IMR-90 (cell line): ENCODE measurements around the gene MAN2C1. TPM values are rescaled to one million over a fixed set of nuclear protein-coding genes. Genes with fewer than 3 reads are reported as not detected.

Experiments
- ATAC-seq: fragments of 200-7000 bp; cut with Tn5 transposase; 2 replicates; pipeline ENCODE4 v1.9.1; 2020; ENCODE audit warnings: low read depth, mild to moderate bottlenecking, moderate library complexity
- BruUV-seq: library from RNA; stranded (reverse); fragments of 400-500 nt; replicated peaks from 2 replicates; lab custom pipeline; 2021; lab: Mats Ljungman, UMichigan
- CTCF ChIA-PET: fragments of 300-600 bp; formaldehyde crosslinking; extraction: SDS; loops from one replicate; lab custom pipeline; 2021; ENCODE audit warnings: antibody characterized with exemption; lab: Yijun Ruan, JAX
- POLR2A ChIA-PET: fragments of 300-600 bp; sonication (Branson Sonifier 250); formaldehyde crosslinking; loops from one replicate; lab custom pipeline; 2022; ENCODE audit warnings: antibody characterized with exemption; ENCODE audit not compliant: unreplicated experiment; lab: Charles Lee
- DNase-seq: peaks from one replicate; pipeline ENCODE4 v3.0.0; 2013
- H2AFZ ChIP-seq: replicated peaks from 2 replicates; pipeline ENCODE3; 2013; ENCODE audit warnings: low read length, mild to moderate bottlenecking; ENCODE audit not compliant: poor library complexity
- H2AK5ac ChIP-seq: 2 replicates; pipeline ENCODE4 v1.6.1; 2013; ENCODE audit warnings: low read depth, low read length, inconsistent platforms
- H2AK9ac ChIP-seq: replicated peaks from 2 replicates; pipeline ENCODE3; 2013; ENCODE audit warnings: mild to moderate bottlenecking, low read depth, low read length, moderate library complexity; ENCODE audit not compliant: poor library complexity
- H2BK120ac ChIP-seq: 2 replicates; pipeline ENCODE4 v1.6.1; 2013; ENCODE audit warnings: low read depth, low read length, inconsistent platforms
- H2BK15ac ChIP-seq: 3 replicates; pipeline ENCODE4 v1.6.1; 2013; ENCODE audit warnings: low read depth, low read length, inconsistent platforms
- H2BK20ac ChIP-seq: 2 replicates; pipeline ENCODE4 v1.6.1; 2013; ENCODE audit warnings: low read depth, mild to moderate bottlenecking, inconsistent platforms, low read length, moderate library complexity
- H2BK5ac ChIP-seq: 2 replicates; pipeline ENCODE4 v1.6.1; 2013; ENCODE audit warnings: mild to moderate bottlenecking, low read depth, low read length, inconsistent platforms; ENCODE audit not compliant: poor library complexity, severe bottlenecking
- H3K14ac ChIP-seq: replicated peaks from 2 replicates; pipeline ENCODE4 v1.6.1; 2013; ENCODE audit warnings: low read depth, low read length, inconsistent platforms
- H3K18ac ChIP-seq: 2 replicates; pipeline ENCODE4 v1.6.1; 2013; ENCODE audit warnings: low read depth, low read length, control low read depth
- H3K23ac ChIP-seq: 2 replicates; pipeline ENCODE4 v1.6.1; 2013; ENCODE audit warnings: low read depth, low read length, inconsistent platforms
- H3K27ac ChIP-seq: 2 replicates; pipeline ENCODE4 v1.5.1; 2013; ENCODE audit warnings: mild to moderate bottlenecking, control low read depth, low read length; ENCODE audit not compliant: insufficient read depth
- H3K27me3 ChIP-seq: 2 replicates; pipeline ENCODE4 v1.6.1; 2013; ENCODE audit warnings: low read length; ENCODE audit not compliant: control insufficient read depth, insufficient read depth
- H3K36me3 ChIP-seq: 2 replicates; pipeline ENCODE4 v1.6.1; 2013; ENCODE audit warnings: low read length, mixed read lengths; ENCODE audit not compliant: control insufficient read depth, insufficient read depth
- H3K4ac ChIP-seq: 2 replicates; pipeline ENCODE4 v1.6.1; 2013; ENCODE audit warnings: low read depth, low read length, inconsistent platforms
- H3K4me1 ChIP-seq: 2 replicates; pipeline ENCODE4 v1.6.1; 2013; ENCODE audit warnings: low read length, mixed read lengths; ENCODE audit not compliant: control insufficient read depth, insufficient read depth
- H3K4me2 ChIP-seq: 2 replicates; pipeline ENCODE4 v1.6.1; 2013; ENCODE audit warnings: low read depth, mild to moderate bottlenecking, control low read depth, low read length, moderate library complexity
- H3K4me3 ChIP-seq: 2 replicates; pipeline ENCODE4 v1.5.1; 2013; ENCODE audit warnings: low read depth, mild to moderate bottlenecking, control low read depth, low read length, moderate library complexity; ENCODE audit not compliant: insufficient read depth
- H3K56ac ChIP-seq: 2 replicates; pipeline ENCODE4 v1.6.1; 2013; ENCODE audit warnings: low read length, inconsistent platforms; ENCODE audit not compliant: insufficient read depth; ENCODE audit errors: extremely low read depth
- H3K79me1 ChIP-seq, 2 experiments: 2 replicates each; pipeline ENCODE4 v1.6.1; 2013; ENCODE audit warnings: low read length in 2 of 2, inconsistent platforms in 1 of 2, low read depth in 1 of 2
- H3K9ac ChIP-seq: 2 replicates; pipeline ENCODE4 v1.6.1; 2013; ENCODE audit warnings: low read depth, low read length, control low read depth
- H3K9me1 ChIP-seq: 2 replicates; pipeline ENCODE4 v1.6.1; 2013; ENCODE audit warnings: low read length, inconsistent platforms; ENCODE audit not compliant: insufficient read depth
- H3K9me3 ChIP-seq: 2 replicates; pipeline ENCODE4 v1.6.1; 2013; ENCODE audit warnings: low read length; ENCODE audit not compliant: control insufficient read depth, insufficient read depth
- H4K20me1 ChIP-seq: 2 replicates; pipeline ENCODE4 v1.6.1; 2013; ENCODE audit warnings: low read length, inconsistent platforms; ENCODE audit not compliant: insufficient read depth
- H4K5ac ChIP-seq: 2 replicates; pipeline ENCODE4 v1.6.1; 2013; ENCODE audit warnings: mild to moderate bottlenecking, low read depth, low read length, control low read depth
- H4K8ac ChIP-seq, 2 experiments: 2 replicates each; pipeline ENCODE4 v1.6.1; 2013; ENCODE audit warnings: low read depth in 2 of 2, low read length in 2 of 2, control low read depth in 1 of 2, inconsistent platforms in 1 of 2
- H4K91ac ChIP-seq: 2 replicates; pipeline ENCODE4 v1.6.1; 2013; ENCODE audit warnings: low read depth, low read length, inconsistent platforms; ENCODE audit not compliant: insufficient read depth
- BHLHE40 ChIP-seq: fragments of 150-350 bp; IDR thresholded peaks from 2 replicates; pipeline ENCODE4 v1.6.1; 2016; ENCODE audit warnings: mild to moderate bottlenecking, low read depth, low read length
- CEBPB ChIP-seq: IDR thresholded peaks from 2 replicates; pipeline ENCODE4 v1.6.1; 2012; ENCODE audit warnings: low read depth, low read length, improper control_type of control experiment
- CHD1 ChIP-seq: IDR thresholded peaks from 2 replicates; pipeline ENCODE4 v1.6.1; 2012; ENCODE audit warnings: low read depth, low read length, improper control_type of control experiment
- MAFK ChIP-seq: IDR thresholded peaks from 2 replicates; pipeline ENCODE4 v1.6.1; 2012; ENCODE audit warnings: low read depth, low read length, improper control_type of control experiment
- MAZ ChIP-seq: IDR thresholded peaks from 2 replicates; pipeline ENCODE4 v1.6.1; 2012; ENCODE audit warnings: low read depth, mild to moderate bottlenecking, low read length, improper control_type of control experiment, moderate library complexity, borderline replicate concordance
- MXI1 ChIP-seq: IDR thresholded peaks from 2 replicates; pipeline ENCODE4 v1.6.1; 2012; ENCODE audit warnings: low read depth, mild to moderate bottlenecking, low read length, moderate library complexity, borderline replicate concordance
- NFE2L2 ChIP-seq: fragments of 150-350 bp; IDR thresholded peaks from 2 replicates; pipeline ENCODE4 v1.6.1; 2016; ENCODE audit warnings: low read depth, mild to moderate bottlenecking, low read length
- POLR2A ChIP-seq: IDR thresholded peaks from 2 replicates; pipeline ENCODE4 v1.6.1; 2012; ENCODE audit warnings: mild to moderate bottlenecking, low read depth, low read length
- RCOR1 ChIP-seq: IDR thresholded peaks from 2 replicates; pipeline ENCODE4 v1.6.1; 2012; ENCODE audit warnings: mild to moderate bottlenecking, low read length, improper control_type of control experiment; ENCODE audit not compliant: insufficient replicate concordance
- RFX5 ChIP-seq: IDR thresholded peaks from 2 replicates; pipeline ENCODE4 v1.8.0; 2012; ENCODE audit warnings: low read depth, mild to moderate bottlenecking, low read length, moderate library complexity
- SMC3 ChIP-seq: fragments of 150-350 bp; IDR thresholded peaks from 2 replicates; pipeline ENCODE4 v1.6.1; 2016; ENCODE audit warnings: low read depth, mild to moderate bottlenecking, antibody characterized with exemption, low read length, moderate library complexity
- WGBS, 2 experiments: methylation state at CpG; one replicate each; pipeline versions ENCODE4 v1.1.5 to v1.1.7; 2013; ENCODE audit warnings: missing lambda C conversion rate in 2 of 2; ENCODE audit not compliant: insufficient read length in 1 of 2; ENCODE audit errors: extremely low coverage in 2 of 2; 5-methylcytosine and 5-hydroxymethylcytosine counted together
- dilution Hi-C: fragments of 300-500 bp; cut with HindIII; formaldehyde crosslinking; loops from one replicate; pipeline ENCODE4 v1.14.3; 2018; ENCODE audit warnings: low sequenced_read_pairs; ENCODE audit not compliant: unreplicated experiment
- in situ Hi-C: fragments of 300-500 bp; cut with MboI; formaldehyde crosslinking; loops from 3 replicates; pipeline ENCODE4 v1.14.3; 2019; ENCODE audit warnings: low sequenced_read_pairs, inconsistent platforms, mixed read lengths
- intact Hi-C: fragments of 100-400 bp; cut with micrococcal nuclease; formaldehyde crosslinking; loops from 2 replicates; pipeline ENCODE4 v1.10.0; 2022
- polyA plus RNA-seq, 3 experiments: library from polyadenylated mRNA; depleted of rRNA; stranded (reverse); fragments of >200 nt; gene quantifications; 2 replicates each; pipeline ENCODE4 v1.2.3, GENCODE V29; 2012; ENCODE audit warnings: low replicate concordance in 1 of 3
- total RNA-seq: library from RNA; depleted of rRNA; stranded (reverse); fragments of >200 nt; gene quantifications from 2 replicates; pipeline ENCODE4 v1.2.3, GENCODE V29; 2012
- TF ChIP-seq, protein P1 (sequence below): conservative IDR thresholded peaks from 2 replicates; pipeline ENCODE4 v1.5.1; 2012; ENCODE audit warnings: mild to moderate bottlenecking, low read depth, low read length, improper control_type of control experiment
- TF ChIP-seq, protein P2 (sequence below): fragments of 150-350 bp; IDR thresholded peaks from 2 replicates; pipeline ENCODE4 v1.6.1; 2016; ENCODE audit warnings: low read depth, mild to moderate bottlenecking, low read length, moderate library complexity, borderline replicate concordance
- TF ChIP-seq, protein P3 (sequence below): fragments of 150-350 bp; IDR thresholded peaks from 2 replicates; pipeline ENCODE4 v1.6.1; 2017; ENCODE audit warnings: mild to moderate bottlenecking, antibody characterized with exemption, low read length, low read depth

The MAN2C1 gene
- total and polyA plus RNA-seq, 2 of the 4 experiments (the other 2 are of a cell fraction): 34.8 to 153 TPM

DNA sequence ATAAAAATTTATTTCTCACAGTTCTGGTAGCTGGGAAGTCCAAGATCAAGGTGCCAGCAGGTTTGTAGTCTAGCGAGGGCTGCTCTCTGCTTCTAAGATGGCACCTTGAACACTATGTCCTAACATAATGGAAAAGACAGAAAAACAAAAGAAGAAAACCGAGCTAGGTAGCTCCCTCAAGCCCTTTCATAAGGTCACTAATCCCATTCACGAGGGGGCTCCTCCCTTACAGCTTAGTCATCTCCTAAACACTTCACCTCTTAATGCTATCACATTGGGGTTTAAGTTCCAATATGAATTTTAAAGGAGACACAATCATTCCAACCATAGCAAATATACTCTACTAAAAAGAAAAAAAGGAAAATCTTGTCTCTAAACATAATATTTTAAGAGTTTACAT lies 62.2 kb downstream of the MAN2C1 start:
- Histone ChIP-seq H3K18ac (no peak overlapping the region), H3K36me3 (no peaks in the 10 kb centered on the region), H3K4me2 (no peak overlapping the region), H4K91ac (no peak overlapping the region), H4K5ac (no peak overlapping the region), H3K9me1 (no peaks in the 10 kb centered on the region), H3K27ac (no peak overlapping the region), H3K9ac (no peak overlapping the region), H2AK9ac (no peak overlapping the region), H2BK5ac (no peak overlapping the region), H3K4ac (no peak overlapping the region), H3K4me1 (no peaks in the 10 kb centered on the region), H3K23ac (no peak overlapping the region), H3K27me3 (peaks cover 51% of the 10 kb centered on the region), H4K20me1 (no peaks in the 10 kb centered on the region), H3K4me3 (no peak overlapping the region), H2AFZ (no peak overlapping the region), H3K14ac (no peak overlapping the region), H3K79me1 (no peaks in the 10 kb centered on the region), H2AK5ac (no peak overlapping the region), H2BK15ac (no peak overlapping the region), H4K8ac (no peak overlapping the region), H2BK120ac (no peak overlapping the region), H2BK20ac (no peak overlapping the region), H3K9me3 (no peaks in the 10 kb centered on the region), H3K56ac (no peak overlapping the region)
- no peak for ATAC-seq
- intact Hi-C loops (loop anchor here (10.0 kb wide), 2 partner anchors 61 to 281 kb away; partner anchors contain the start of gene PPCDC), dilution Hi-C loops (no loop called here), in situ Hi-C loops (no loop called here)
- CTCF ChIA-PET: no interaction called here
- DNase-seq: no peak
- WGBS, 2 experiments: no CpG with 5 or more reads among the region's 3 CpGs
- no peak for TF ChIP-seq POLR2A
- no peak for TF ChIP-seq RCOR1
- TF ChIP-seq MAZ: no peak
- TF ChIP-seq NFE2L2: no peak
- TF ChIP-seq MXI1: no peak
- TF ChIP-seq RFX5: no peak
- no peak for TF ChIP-seq CEBPB
- TF ChIP-seq, protein P1, sequence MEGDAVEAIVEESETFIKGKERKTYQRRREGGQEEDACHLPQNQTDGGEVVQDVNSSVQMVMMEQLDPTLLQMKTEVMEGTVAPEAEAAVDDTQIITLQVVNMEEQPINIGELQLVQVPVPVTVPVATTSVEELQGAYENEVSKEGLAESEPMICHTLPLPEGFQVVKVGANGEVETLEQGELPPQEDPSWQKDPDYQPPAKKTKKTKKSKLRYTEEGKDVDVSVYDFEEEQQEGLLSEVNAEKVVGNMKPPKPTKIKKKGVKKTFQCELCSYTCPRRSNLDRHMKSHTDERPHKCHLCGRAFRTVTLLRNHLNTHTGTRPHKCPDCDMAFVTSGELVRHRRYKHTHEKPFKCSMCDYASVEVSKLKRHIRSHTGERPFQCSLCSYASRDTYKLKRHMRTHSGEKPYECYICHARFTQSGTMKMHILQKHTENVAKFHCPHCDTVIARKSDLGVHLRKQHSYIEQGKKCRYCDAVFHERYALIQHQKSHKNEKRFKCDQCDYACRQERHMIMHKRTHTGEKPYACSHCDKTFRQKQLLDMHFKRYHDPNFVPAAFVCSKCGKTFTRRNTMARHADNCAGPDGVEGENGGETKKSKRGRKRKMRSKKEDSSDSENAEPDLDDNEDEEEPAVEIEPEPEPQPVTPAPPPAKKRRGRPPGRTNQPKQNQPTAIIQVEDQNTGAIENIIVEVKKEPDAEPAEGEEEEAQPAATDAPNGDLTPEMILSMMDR: no peak
- TF ChIP-seq, protein P2, sequence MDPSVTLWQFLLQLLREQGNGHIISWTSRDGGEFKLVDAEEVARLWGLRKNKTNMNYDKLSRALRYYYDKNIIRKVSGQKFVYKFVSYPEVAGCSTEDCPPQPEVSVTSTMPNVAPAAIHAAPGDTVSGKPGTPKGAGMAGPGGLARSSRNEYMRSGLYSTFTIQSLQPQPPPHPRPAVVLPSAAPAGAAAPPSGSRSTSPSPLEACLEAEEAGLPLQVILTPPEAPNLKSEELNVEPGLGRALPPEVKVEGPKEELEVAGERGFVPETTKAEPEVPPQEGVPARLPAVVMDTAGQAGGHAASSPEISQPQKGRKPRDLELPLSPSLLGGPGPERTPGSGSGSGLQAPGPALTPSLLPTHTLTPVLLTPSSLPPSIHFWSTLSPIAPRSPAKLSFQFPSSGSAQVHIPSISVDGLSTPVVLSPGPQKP: no peak
- TF ChIP-seq BHLHE40: no peak
- TF ChIP-seq SMC3: no peak
- TF ChIP-seq MAFK: no peak
- no peak for TF ChIP-seq CHD1
- TF ChIP-seq, protein P3, sequence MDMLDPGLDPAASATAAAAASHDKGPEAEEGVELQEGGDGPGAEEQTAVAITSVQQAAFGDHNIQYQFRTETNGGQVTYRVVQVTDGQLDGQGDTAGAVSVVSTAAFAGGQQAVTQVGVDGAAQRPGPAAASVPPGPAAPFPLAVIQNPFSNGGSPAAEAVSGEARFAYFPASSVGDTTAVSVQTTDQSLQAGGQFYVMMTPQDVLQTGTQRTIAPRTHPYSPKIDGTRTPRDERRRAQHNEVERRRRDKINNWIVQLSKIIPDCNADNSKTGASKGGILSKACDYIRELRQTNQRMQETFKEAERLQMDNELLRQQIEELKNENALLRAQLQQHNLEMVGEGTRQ: no peak
- POLR2A ChIA-PET: no interaction called here
- no TSS peak for BruUV-seq
